Activated T-cell treated with anti-CD3 and anti-CD28 coated beads for 24 hours (primary cell): Measurements from ENCODE around the gene PIK3R6.
A peak's percentile ranks its signal among the peaks of the same experiment; 100 is the strongest.

Source experiments
- DNase-seq: peaks from one replicate; pipeline ENCODE4 v3.0.0-alpha.2; 2020; ENCODE audit warnings: low read depth

Gene PIK3R6

GRCh38 chr17:8849311-8850041 is 18.0 kb downstream of the PIK3R6 start:
- no peak for DNase-seq

- no peak for DNase-seq
Observed at GRCh38 chr17:8847891-8848290, 19.6 kb downstream of the PIK3R6 start.

GRCh38 chr17:8846768-8847211 is 20.7 kb downstream of the PIK3R6 start:
- DNase-seq: no peak

- DNase-seq: no peak
Observed at GRCh38 chr17:8844229-8845218, 22.9 kb downstream of the PIK3R6 start.

GRCh38 chr17:8843344-8843743 is 24.1 kb downstream of the PIK3R6 start:
- no peak for DNase-seq

- DNase-seq: no peak
Observed at GRCh38 chr17:8841844-8842243, 25.6 kb downstream of the PIK3R6 start.

GRCh38 chr17:8839410-8839935 is 28.0 kb downstream of the PIK3R6 start:
- no peak for DNase-seq

GRCh38 chr17:8838551-8839095 is 28.9 kb downstream of the PIK3R6 start:
- no peak for DNase-seq

- DNase-seq: no peak
Observed at GRCh38 chr17:8837563-8838075, 29.9 kb downstream of the PIK3R6 start.

GRCh38 chr17:8836821-8837562 is 30.5 kb downstream of the PIK3R6 start:
- no peak for DNase-seq

GRCh38 chr17:8835631-8836364 is 31.7 kb downstream of the PIK3R6 start:
- DNase-seq: no peak

- no peak for DNase-seq
Observed at GRCh38 chr17:8835106-8835505, 32.4 kb downstream of the PIK3R6 start.

- DNase-seq: peak; percentile 7
Observed at GRCh38 chr17:8832711-8833352, 34.6 kb downstream of the PIK3R6 start.

- DNase-seq: no peak
Observed at GRCh38 chr17:8831234-8831849, 36.1 kb downstream of the PIK3R6 start.

- DNase-seq: no peak
Observed at GRCh38 chr17:8830141-8830540, 37.3 kb downstream of the PIK3R6 start.

- no peak for DNase-seq
Observed at GRCh38 chr17:8829036-8829941, 38.2 kb downstream of the PIK3R6 start.

GRCh38 chr17:8828517-8828875 is 39.0 kb downstream of the PIK3R6 start:
- DNase-seq: no peak

- no peak for DNase-seq
Observed at GRCh38 chr17:8826808-8827435, 40.6 kb downstream of the PIK3R6 start.
